GM18519 (cell line): ENCODE results near the gene CNIH2.
A peak's percentile ranks its signal among the peaks of the same experiment; 100 is the strongest.

Experiments used
- ATAC-seq: cut with Tn5 transposase; IDR thresholded peaks from one replicate; pipeline ENCODE4 v1.9.1; 2021; ENCODE audit warnings: mild to moderate bottlenecking, moderate library complexity; ENCODE audit not compliant: unreplicated experiment, low FRiP score

CNIH2 gene

GRCh38 chr11:66258473-66258893 lies 19.5 kb upstream of the CNIH2 start:
- peak; percentile 4 for ATAC-seq

DNA sequence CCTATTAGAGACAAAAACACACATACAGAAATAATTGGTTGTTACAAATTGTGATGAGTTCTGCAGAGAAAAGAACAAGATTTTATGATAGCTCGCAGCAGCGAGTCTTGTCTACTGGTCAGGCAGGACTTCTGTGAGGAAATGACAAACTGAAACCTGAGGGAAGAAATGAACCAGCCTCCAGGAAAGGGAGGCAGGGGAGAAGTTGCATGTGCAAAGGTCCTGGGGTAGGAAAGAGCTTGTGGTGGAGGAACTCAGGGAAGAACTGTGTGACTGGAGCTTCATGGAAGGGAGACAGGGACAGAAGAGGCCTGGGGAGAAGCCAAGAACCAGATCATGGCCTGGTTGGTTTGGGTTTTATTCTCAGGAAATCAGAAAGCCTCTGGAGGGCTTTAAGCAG lies 18.8 kb upstream of the CNIH2 start:
- no peak for ATAC-seq

DNA sequence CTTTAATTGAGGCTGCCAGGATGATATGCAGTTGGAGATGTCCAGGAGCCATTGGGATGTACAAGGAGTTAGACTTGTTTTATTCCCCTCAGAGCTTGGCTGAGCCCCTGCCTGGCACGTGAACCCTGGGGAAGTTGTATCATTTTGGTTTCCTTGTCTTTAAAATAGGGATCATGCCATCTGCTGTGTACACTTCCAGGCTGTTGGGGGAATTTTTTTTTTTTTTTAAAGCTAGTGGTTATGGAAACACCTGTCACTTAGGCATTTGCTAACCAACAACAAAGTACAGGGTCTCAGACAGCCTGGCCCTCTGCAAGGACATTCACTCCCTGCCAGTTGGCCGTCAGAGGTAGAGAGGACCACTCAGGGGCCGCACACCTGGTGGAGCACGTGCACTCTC lies 18.0 kb upstream of the CNIH2 start:
- ATAC-seq, result no peak

DNA sequence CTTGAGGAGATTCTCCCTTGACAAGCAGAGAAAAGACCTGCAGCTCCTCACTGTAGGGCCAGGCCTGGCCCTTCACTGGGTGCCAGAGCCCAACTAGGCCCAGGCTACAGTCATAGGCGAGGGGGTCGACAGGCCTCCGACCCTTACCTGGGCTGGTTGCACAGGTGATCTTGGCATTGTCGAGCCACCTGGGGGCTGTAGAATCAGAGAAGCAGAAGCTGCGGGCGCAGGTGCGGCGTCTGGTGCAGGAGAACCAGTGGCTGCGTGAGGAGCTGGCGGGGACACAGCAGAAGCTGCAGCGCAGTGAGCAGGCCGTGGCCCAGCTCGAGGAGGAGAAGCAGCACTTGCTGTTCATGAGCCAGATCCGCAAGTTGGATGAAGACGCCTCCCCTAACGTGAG lies 16.4 kb upstream of the CNIH2 start:
- no peak for ATAC-seq

DNA sequence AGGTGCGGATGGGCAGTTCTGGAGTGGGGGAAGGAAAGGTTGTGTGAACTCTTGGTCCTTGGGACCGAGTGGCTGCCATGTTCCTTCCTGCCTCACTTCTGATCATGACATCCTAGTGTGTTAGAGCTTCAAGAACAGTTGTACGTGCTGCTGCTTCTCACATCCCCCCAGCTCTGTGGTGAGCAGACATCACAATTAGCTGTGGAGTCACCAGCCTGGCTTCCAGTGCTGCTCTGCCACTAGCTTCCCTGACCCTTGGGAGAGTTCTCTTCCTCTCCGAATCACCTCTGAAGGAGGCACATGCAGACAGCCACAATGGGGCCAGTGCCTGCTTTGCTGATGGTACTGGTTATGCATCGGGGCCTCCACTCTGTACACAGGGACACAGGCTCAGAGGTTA lies 15.8 kb upstream of the CNIH2 start:
- ATAC-seq, result no peak

- no peak for ATAC-seq
These were observed 15.3 kb upstream of the CNIH2 start for GRCh38 chr11:66262696-66263095.

- no peak for ATAC-seq
These were observed 14.7 kb upstream of the CNIH2 start for GRCh38 chr11:66263231-66263630.

GRCh38 chr11:66263785-66264184 lies 14.2 kb upstream of the CNIH2 start:
- ATAC-seq, result no peak

GRCh38 chr11:66264383-66264782 lies 13.6 kb upstream of the CNIH2 start:
- no peak for ATAC-seq

- no peak for ATAC-seq
These were observed 13.1 kb upstream of the CNIH2 start for GRCh38 chr11:66264914-66265313.

DNA sequence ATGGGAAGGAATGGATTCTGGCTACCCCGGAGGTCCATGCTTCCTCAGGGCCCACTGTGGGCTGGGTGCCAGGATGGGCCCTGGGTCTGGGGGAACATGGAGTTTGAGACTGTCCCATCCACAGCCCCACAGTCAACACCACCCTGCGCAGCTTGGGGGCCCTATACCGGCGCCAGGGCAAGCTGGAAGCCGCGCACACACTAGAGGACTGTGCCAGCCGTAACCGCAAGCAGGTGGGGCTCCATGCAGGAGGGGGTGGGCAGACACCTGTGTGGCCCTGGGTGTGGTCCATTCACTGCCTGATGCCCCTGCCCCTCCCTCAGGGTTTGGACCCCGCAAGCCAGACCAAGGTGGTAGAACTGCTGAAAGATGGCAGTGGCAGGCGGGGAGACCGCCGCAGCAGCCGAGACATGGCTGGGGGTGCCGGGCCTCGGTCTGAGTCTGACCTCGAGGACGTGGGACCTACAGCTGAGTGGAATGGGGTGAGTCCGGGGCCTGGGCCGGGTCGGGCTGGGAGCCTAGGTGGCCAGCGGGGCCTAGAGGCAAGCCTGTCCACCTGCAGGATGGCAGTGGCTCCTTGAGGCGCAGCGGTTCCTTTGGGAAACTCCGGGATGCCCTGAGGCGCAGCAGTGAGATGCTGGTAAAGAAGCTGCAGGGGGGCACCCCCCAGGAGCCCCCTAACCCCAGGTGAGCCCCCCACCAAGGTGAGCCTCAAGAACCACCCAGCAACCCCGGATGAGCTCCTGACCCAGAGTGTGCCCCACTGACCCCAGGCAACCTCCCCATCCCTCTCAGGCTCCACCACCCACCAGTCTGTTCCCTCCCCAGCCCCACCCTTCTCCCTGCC lies 12.2 kb upstream of the CNIH2 start:
- ATAC-seq, result no peak

DNA sequence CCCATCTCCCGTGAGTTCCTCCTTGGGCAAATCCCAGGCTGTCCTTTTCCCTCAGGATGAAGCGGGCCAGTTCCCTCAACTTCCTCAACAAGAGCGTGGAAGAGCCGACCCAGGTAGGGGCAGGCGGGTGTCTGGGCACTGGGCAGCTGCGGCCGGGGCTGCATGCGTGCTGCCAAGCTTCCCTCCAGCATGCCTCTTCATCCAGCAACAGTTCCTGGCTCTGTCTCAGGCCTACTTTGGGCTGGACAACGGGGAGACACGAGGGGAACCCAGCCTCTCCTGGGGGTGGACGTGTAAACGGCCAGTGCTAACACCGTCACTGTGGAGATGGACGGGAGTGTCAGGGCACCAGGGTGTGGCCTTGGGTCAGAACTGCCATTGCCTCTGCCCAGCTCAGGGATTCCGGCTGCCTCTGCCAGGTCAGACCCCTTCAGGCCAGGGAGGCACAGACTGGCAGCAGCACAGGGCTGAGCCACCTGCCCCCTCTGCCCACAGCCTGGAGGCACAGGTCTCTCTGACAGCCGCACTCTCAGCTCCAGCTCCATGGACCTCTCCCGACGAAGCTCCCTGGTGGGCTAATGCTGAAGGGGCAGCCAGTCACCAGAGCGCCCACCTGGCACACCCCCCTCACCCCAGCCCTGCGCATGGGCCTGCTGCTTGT lies 11.5 kb upstream of the CNIH2 start:
- no peak for ATAC-seq

DNA sequence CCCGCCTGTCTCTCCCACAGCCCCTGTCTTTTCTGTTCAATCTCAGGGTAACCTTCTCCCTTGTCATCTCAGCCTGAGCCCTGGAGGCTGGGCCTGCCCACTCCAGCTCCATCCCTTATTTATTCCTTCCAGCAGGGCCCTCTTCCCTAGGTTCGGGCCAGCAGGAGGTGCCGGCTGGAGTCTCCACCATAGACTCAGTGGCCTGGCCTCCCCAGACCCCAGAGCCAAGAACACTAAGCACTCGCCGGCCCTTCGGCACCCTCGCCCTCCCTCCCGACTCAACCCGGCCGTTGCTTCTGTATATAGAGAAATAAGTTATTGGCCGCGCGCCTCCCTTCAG lies 11.0 kb upstream of the CNIH2 start:
- ATAC-seq, result no peak

DNA sequence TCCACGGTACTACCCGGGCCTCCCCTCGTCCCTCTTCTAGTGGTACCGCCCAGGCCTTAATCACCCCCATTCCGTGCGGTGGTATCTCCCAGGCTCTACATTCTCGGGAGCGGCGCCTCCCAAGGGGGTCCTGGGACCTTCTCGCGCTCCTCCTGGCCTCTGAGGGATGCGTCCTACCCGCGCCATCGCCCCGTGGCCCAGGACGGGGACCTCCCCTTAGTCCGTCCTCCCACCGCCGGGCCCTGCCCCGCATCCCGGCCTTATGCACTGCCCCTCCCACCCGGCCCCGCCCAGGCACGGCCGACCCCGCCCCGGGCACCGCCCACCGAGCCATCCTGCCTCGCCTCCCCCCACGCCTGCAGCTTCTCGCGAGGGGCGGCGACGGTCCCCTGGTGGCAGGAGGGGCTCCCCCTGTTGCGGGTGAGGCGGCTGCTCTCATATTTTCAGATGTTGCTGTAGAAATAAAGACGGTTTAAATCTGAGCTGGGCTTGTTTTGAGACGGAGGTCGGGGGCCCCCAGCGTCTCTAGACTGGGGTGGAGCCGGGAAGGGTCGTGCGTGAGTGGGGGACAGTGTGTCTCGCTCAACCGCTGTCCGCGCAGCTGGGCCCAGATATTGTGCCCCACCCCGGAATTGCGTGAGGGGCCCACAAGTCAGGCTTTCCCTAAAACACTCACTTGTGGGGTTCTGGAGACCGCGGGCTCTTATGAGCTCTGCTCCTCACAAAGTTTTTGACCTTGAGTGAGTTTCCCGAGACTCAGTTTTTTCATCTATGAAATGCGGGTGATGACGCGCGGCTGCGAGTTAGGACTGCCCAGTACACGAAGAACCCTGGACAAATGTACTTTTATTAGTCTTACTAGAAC lies 10.4 kb upstream of the CNIH2 start:
- peak; percentile 26 for ATAC-seq

GRCh38 chr11:66268244-66268951 lies 9.6 kb upstream of the CNIH2 start, which contains the start of gene RAB1B:
RAB1B (plus strand) TSS chr11:66268639; CDS start chr11:66268680, 41 bp downstream.
- peak; percentile 68 for ATAC-seq

GRCh38 chr11:66268952-66269905 lies 8.7 kb upstream of the CNIH2 start:
- no peak for ATAC-seq

GRCh38 chr11:66271816-66272215 lies 6.2 kb upstream of the CNIH2 start:
- ATAC-seq, result no peak

GRCh38 chr11:66272596-66272995 lies 5.4 kb upstream of the CNIH2 start:
- no peak for ATAC-seq

DNA sequence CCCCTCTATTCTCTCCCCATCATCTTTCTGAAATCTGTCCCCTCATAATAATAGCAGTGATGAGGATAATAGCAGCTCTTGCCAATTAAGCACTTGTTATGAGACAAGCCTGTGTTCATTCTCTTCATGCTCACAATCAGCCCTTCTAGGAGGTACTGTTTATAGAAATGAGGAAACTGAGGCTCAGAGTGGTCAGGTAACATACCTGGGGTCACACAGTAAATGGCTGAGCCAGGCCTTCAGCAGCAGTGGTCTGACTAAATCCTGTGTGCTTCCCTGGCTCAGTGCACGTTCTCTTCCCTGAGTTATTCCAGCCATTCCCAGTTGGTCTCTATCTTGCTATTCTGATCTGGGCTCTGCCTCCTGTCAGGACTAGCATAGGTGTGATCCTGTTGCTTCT lies 3.8 kb upstream of the CNIH2 start:
- no peak for ATAC-seq
